PC-3 (cell line): ENCODE results near the gene OXSR1.

Experiments used
- EZH2 ChIP-seq: fragments of 300-600 bp; sonication (generic); IDR thresholded peaks from one replicate; pipeline ENCODE4 v1.6.1; 2017; ENCODE audit warnings: antibody characterized with exemption, mild to moderate bottlenecking, low read length; ENCODE audit not compliant: unreplicated experiment
- TF ChIP-seq, protein P1 (sequence below): fragments of 300-600 bp; sonication (generic); conservative IDR thresholded peaks from 2 replicates; pipeline ENCODE4 v1.5.1; 2017; ENCODE audit warnings: antibody characterized with exemption, low read depth, mild to moderate bottlenecking, low read length

DNA sequence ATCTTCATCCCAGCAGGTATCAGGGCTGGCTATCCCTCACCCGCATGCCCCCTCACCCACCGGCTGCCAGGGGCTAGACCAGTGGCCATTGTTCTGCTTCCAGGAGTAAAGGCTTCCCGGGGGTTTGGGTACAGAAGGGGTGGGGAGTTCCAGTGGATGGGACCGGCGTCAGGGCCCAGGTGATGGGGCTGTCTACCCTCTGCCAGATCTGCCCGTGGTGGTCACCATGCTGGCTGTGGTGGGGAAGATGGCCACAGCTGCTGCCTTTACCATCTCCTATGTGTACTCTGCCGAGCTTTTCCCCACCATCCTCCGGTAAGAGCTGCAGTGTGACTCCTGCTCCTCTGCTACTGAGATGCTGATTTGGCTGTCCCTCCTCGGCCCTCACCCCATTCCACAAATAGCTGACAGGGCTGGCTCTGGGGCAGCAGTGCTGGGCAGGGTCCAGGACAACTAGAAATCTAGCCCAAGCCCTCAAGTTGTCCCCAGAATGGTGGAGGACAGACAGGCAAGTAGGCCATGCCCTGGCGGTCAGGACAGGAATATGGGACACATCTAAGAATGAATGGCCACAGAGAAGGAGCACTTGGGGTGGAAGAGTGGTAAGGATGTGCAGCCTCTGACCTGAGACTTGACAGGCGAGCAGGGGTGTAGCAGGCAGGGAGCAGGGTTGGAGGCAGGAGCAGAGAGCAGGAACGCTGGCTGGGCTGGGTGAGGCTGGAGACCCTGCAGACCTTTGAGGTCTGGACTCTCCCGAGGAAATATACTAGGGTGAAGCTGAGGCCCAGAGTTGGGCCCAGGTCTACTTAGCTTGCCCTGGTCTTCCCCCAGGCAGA, 111.0 kb downstream of the OXSR1 start:
- TF ChIP-seq, protein P1, sequence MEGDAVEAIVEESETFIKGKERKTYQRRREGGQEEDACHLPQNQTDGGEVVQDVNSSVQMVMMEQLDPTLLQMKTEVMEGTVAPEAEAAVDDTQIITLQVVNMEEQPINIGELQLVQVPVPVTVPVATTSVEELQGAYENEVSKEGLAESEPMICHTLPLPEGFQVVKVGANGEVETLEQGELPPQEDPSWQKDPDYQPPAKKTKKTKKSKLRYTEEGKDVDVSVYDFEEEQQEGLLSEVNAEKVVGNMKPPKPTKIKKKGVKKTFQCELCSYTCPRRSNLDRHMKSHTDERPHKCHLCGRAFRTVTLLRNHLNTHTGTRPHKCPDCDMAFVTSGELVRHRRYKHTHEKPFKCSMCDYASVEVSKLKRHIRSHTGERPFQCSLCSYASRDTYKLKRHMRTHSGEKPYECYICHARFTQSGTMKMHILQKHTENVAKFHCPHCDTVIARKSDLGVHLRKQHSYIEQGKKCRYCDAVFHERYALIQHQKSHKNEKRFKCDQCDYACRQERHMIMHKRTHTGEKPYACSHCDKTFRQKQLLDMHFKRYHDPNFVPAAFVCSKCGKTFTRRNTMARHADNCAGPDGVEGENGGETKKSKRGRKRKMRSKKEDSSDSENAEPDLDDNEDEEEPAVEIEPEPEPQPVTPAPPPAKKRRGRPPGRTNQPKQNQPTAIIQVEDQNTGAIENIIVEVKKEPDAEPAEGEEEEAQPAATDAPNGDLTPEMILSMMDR = no peak
- no peak for TF ChIP-seq EZH2
